CD4-positive, alpha-beta T cell treated with Interleukin-12 subunit alpha and Interleukin-12 subunit beta, for 1 hour (primary cell): ENCODE results near the gene TLCD3A.
"Not testable (repeated sequence)": the region's sequence is repeated elsewhere in the genome, so short reads cannot be mapped to it uniquely, and the experiment has no call there.

Source experiments
- DNase-seq: peaks from one replicate; pipeline ENCODE4 v3.0.0-alpha.2; 2020

Gene TLCD3A

DNA sequence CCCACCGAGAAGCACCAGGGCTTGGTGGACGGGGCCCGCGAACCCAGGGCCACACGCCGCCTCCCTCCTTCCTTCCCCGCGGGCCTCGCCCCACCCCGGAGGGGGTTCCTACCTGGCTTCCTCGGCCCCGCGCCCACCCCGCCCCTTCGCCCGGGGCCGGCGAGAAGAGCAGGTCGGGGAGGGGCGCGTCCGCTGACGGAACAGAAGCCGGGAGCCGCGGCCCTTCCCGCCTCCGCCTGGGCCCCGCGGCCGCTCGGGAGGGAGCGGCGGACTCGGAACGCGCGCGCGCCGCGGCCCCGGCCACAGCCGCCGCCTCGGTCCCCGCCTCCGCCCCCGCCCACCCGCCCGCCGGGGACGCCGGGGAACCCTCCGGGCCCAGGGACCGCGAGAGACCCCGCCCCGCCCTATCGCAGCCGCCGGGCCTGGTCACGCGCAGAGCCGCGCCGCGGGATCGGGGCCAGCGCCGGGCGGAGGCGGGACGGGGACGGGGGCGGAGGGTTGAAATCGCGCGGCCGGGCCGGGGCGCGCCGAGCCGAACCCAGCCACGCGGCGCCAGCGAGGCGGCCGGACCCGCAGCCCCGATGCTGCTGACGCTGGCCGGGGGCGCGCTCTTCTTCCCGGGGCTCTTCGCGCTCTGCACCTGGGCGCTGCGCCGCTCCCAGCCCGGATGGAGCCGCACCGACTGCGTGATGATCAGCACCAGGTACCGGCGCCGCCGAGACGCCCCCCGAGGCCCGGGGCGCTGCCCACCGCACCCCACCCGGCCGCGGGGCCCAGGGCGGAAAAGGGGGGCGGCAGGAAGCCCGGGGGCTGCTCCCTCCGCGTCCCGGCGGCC, at the start of gene TLCD3A:
TLCD3A (plus strand) TSS at position 530 of the 835 bp plus-strand sequence; CDS start at position 582, 52 bp downstream.
- DNase-seq: peak; percentile 60

DNA sequence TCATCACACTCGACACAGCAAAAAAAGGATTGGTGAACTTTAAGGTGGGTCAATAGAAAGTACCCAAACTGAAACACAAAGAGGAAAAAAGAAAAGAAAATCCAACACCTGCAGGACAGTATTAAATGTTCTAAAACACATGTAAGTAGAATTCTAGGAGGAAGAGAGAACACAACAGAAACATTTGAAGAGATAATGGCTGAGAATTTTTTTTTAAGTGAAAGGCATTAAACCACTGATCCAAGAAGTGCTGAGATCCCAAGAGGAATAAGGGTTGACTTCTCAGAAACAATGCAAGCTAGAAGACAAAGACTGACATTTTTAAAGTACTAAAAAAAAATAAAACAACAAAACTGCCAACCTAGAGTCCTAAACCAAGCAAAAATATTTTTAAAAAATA, 49.4 kb upstream of the TLCD3A start:
- DNase-seq: no peak

DNA sequence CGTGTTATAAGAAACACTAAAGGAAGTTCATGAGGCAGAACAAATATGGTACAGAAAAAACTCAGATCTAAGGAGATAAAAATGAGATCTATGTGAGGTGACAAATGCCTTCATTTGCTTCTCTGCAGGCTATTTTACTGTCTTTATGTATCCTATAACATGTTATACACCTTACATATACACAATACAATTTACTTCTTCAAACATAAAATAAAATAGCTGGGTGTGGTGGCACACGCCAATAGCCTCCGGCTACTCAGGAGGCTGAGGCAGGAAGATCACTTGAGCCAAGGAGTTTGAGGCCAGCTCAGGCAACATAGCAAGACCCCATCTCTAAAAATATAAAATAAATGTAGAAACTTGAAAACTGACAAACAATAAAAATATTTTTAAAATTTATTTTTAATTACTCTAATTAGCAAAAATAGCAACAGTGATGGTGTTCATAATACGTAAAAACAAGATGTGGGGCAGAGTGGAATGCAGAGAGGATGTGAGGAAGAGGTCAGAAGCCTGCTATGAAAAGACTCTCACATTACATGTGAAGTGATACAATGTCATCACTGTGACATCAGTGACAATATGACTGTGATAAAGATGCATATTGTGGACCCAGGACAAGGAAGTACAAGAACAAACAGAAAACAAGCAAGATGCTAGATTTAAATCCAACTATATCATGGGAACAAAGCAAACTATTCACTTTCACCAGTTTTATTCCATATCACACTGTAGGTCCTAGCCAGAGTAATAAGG, 48.7 kb upstream of the TLCD3A start:
- no peak for DNase-seq

- no peak for DNase-seq
Measured at GRCh38 chr17:685006-685405, 47.4 kb upstream of the TLCD3A start.

- peak; percentile 18 for DNase-seq
Measured at GRCh38 chr17:688100-688989, 44.1 kb upstream of the TLCD3A start.

- DNase-seq: no peak
Measured at GRCh38 chr17:689556-690275, 42.7 kb upstream of the TLCD3A start.

- no peak for DNase-seq
Measured at GRCh38 chr17:690361-690760, 42.0 kb upstream of the TLCD3A start.

DNA sequence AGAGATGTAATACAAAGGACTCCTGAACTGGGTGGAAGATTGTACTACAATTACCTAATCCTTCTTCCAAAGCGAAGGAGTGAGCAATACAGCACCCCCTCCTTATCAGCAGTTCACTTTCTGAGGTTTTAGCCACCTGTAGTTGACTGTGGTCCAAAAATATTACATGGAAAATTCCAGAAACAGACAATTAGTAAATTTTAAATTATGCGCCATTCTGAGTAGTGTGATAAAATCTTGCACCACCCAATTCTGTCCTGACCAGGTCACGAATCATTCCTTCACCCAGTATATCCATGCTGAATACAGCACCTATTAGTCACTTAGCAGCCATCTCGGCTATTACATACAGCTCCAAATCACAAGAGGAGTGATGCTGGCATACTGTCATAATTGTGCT, 41.0 kb upstream of the TLCD3A start:
- DNase-seq: no peak

- no peak for DNase-seq
Measured at GRCh38 chr17:692116-692515, 40.3 kb upstream of the TLCD3A start.

- no peak for DNase-seq
Measured at GRCh38 chr17:693791-694638, 38.4 kb upstream of the TLCD3A start.

- DNase-seq: no peak
Measured at GRCh38 chr17:696369-696768, 36.0 kb upstream of the TLCD3A start.

GRCh38 chr17:697682-698081, 34.7 kb upstream of the TLCD3A start:
- no peak for DNase-seq

DNA sequence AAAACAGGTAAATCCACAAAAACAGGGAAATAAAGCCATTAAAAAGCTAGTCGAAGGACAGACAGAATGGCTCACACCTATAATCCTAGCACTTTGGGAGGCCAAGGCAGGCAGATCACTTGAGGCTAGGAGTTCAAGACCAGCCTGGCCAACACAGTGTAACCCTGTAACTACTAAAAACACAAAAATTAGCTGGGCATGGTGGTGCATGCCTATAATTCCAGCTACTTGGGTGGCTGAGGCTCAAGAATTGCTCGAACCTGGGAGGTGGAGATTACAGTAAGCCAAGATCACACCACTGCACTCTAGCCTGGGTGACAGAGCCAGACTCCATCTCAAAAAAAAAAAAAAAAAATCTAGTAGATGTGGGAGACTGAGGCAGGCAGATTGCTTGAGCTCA, 34.3 kb upstream of the TLCD3A start:
- DNase-seq: not testable (repeated sequence)

DNA sequence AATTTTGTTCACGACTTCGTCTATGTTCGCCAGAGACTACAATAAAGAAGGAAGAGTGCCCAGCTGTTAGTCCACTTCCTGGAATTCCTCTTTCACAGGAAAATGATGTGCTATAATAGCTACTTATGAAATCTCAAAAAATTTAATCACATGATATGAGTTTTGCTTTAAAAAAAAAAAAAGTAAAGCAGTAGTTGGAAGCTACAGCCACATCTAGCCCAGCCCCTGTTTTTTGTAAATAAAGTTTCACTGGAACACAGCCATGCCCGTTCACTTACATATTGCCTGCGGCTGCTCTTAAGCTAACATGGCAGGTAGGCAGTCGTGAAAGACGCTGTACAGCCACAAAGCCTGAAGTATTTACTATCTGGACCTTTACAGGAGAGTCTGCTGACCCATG, 33.1 kb upstream of the TLCD3A start:
- DNase-seq: no peak

GRCh38 chr17:700504-701094, 31.8 kb upstream of the TLCD3A start:
- DNase-seq: peak; percentile 62

- DNase-seq: no peak
Measured at GRCh38 chr17:703081-703875, 29.1 kb upstream of the TLCD3A start.

DNA sequence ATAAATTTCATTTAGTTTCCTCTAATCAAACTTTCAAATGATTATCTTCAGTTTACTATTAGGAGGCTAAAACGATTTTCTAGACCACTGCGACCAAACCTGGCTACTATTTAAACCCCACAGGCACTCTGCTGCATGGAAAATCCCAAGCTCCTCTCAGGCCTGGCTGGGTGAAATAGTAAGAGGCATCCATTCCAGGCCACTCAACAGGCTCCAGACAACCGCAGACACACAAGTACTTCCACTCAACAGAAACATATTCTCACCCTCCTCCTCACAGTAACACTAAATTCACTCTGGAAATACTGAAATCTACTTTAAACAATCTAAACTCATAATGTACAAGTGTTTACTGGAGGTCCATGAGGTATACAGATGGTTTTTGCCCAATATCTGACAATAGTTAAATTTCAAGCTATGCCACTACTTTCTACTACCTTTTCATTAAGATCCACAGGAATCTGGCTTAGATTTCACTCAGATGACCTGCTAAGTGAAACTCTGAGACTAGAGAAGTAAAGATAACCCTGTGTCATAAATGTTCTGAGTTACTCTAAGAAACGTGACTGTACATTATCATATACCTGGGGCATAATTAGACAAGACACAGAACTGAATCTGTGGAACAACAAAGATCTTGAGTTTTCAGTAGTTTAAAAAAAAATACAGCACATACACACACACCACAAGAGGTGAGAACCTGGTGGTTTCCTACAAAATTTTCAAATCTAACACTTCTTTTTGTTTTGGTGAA, 28.1 kb upstream of the TLCD3A start:
- no peak for DNase-seq

DNA sequence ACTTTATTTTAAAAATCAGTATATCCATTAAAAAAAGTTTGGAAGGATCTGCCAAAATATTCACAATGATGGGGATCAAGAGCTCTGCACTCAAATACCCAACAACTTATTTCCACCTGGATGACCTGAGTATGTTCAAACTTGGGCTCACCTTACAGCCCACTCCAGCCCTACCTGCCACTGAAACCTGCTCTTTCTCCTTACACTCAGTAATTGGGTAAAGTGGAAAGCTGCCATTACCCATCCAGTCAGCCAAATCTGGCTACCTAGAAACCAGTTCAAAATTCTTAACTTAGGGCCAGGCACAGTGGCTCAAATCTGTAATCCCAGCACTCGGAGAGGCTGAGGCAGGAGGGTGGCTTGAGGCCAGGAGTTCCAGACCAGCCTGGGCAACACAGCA, 27.4 kb upstream of the TLCD3A start:
- DNase-seq: no peak

DNA sequence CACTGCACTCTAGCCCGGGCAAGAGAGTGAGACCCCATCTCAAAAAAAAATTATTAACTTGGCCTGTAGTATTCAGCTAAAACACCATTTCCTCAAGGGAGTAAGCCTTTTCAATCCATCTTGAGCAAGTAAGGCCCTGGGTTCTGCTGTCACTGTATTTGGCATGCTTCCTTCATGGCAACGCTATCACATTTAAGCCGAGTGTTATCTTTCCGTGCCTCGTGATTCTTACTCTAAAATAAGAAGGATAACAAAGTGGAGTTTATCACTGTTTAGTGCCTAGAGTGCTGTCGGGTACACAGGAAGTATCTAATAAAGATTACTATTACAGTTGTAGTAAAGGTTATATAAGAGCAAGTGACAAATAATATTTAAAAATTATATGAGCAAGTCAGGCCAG, 26.5 kb upstream of the TLCD3A start:
- no peak for DNase-seq
